Keratinocyte (primary cell): ENCODE results near the gene AP2A2. TPM values are rescaled to one million over a fixed set of nuclear protein-coding genes. Genes with fewer than 3 reads are reported as not detected.

ENCODE experiments used
- DNase-seq: peaks from one replicate; pipeline ENCODE4 v3.0.0-alpha.2; 2011; ENCODE audit warnings: low read depth, missing footprints, low spot score
- FAIRE-seq: peaks from 2 replicates; lab custom pipeline; 2011; peaks lifted over from hg19 to GRCh38; lab: Jason Lieb, UNC
- H2AFZ ChIP-seq: 2 replicates; pipeline ENCODE4 v1.6.0; 2012; ENCODE audit warnings: low read length, control low read depth, inconsistent platforms; ENCODE audit not compliant: control insufficient read depth
- H3K27ac ChIP-seq: 2 replicates; pipeline ENCODE4 v1.5.1; 2011; ENCODE audit warnings: low read length; ENCODE audit not compliant: control insufficient read depth, insufficient read depth
- H3K27me3 ChIP-seq: 3 replicates; pipeline ENCODE4 v1.6.0; 2011; ENCODE audit warnings: low read length; ENCODE audit not compliant: control insufficient read depth, insufficient read depth; ENCODE audit errors: extremely low read depth
- H3K36me3 ChIP-seq, 2 experiments: 2 replicates in 1 of 2; 3 replicates in 1 of 2; pipeline ENCODE4 v1.5.1; 2011; ENCODE audit warnings: low read length in 2 of 2, mild to moderate bottlenecking in 1 of 2; ENCODE audit not compliant: control insufficient read depth in 2 of 2, insufficient read depth in 2 of 2; ENCODE audit errors: extremely low read depth in 1 of 2
- H3K4me1 ChIP-seq: 3 replicates; pipeline ENCODE4 v1.5.1; 2011; ENCODE audit warnings: low read length; ENCODE audit not compliant: control insufficient read depth, insufficient read depth; ENCODE audit errors: extremely low read depth
- H3K4me2 ChIP-seq: 3 replicates; pipeline ENCODE4 v1.6.0; 2011; ENCODE audit warnings: low read depth, low read length; ENCODE audit not compliant: control insufficient read depth, insufficient read depth; ENCODE audit errors: extremely low read depth
- H3K4me3 ChIP-seq, 3 experiments: fragments of 200-600 bp in 1 of 3; sonication (generic) in 1 of 3; 2 replicates in 2 of 3; 3 replicates in 1 of 3; pipeline ENCODE4 v1.5.1; 2011 to 2016; ENCODE audit warnings: low read length in 3 of 3, mild to moderate bottlenecking in 3 of 3, control low read depth in 2 of 3, inconsistent platforms in 1 of 3, low read depth in 1 of 3, mixed read lengths in 1 of 3, mixed run types in 1 of 3, moderate library complexity in 1 of 3; ENCODE audit not compliant: control insufficient read depth in 2 of 3, insufficient read depth in 2 of 3; ENCODE audit errors: extremely low read depth in 1 of 3
- H3K79me2 ChIP-seq: 2 replicates; pipeline ENCODE4 v1.6.0; 2012; ENCODE audit warnings: low read length; ENCODE audit not compliant: control insufficient read depth, insufficient read depth
- H3K9ac ChIP-seq: 3 replicates; pipeline ENCODE4 v1.6.0; 2011; ENCODE audit warnings: low read length; ENCODE audit not compliant: control insufficient read depth, insufficient read depth; ENCODE audit errors: extremely low read depth
- H3K9me1 ChIP-seq: 3 replicates; pipeline ENCODE4 v1.6.0; 2011; ENCODE audit warnings: low read length; ENCODE audit not compliant: control insufficient read depth, insufficient read depth; ENCODE audit errors: extremely low read depth
- H3K9me3 ChIP-seq: 2 replicates; pipeline ENCODE4 v1.5.1; 2012; ENCODE audit warnings: low read depth, low read length; ENCODE audit not compliant: control insufficient read depth
- H4K20me1 ChIP-seq: 3 replicates; pipeline ENCODE4 v1.6.0; 2011; ENCODE audit warnings: low read length; ENCODE audit not compliant: control insufficient read depth, insufficient read depth; ENCODE audit errors: extremely low read depth
- EZH2 ChIP-seq: IDR thresholded peaks from one replicate; pipeline ENCODE4 v1.6.1; 2012; ENCODE audit warnings: inconsistent platforms, mild to moderate bottlenecking, low read length, moderate library complexity
- dilution Hi-C: fragments of 300-500 bp; cut with MboI; formaldehyde crosslinking; loops from one replicate; pipeline ENCODE4 v1.7.0; 2020; ENCODE audit warnings: low sequenced_read_pairs; ENCODE audit not compliant: extremely low pct_ligation_motif_present
- polyA plus RNA-seq, 5 experiments: library from polyadenylated mRNA; depleted of rRNA in 3 of 5; stranded (reverse) in 3 of 5; stranded (forward) in 1 of 5; unstranded in 1 of 5; fragments of >200 nt; gene quantifications; 1 replicate in 1 of 5; 2 replicates in 3 of 5; 3 replicates in 1 of 5; pipeline versions ENCODE4 v1.2.1 to v1.2.3, GENCODE V29; 2011 to 2012; ENCODE audit warnings: missing spikeins in 2 of 5, low read depth in 1 of 5, low replicate concordance in 1 of 5
- TF ChIP-seq, protein P1 (sequence below), 3 experiments: IDR thresholded peaks in 1 of 3; conservative IDR thresholded peaks in 1 of 3; optimal IDR thresholded peaks in 1 of 3; 2 replicates in 2 of 3; 3 replicates in 1 of 3; pipeline versions ENCODE3 to v1.5.1; 2011; ENCODE audit warnings: low read length in 3 of 3, mild to moderate bottlenecking in 3 of 3, moderate library complexity in 2 of 3, control low read depth in 1 of 3, inconsistent platforms in 1 of 3; ENCODE audit not compliant: insufficient read depth in 2 of 3; ENCODE audit errors: extremely low read depth in 1 of 3

AP2A2 gene
- polyA plus RNA-seq, 1 donor (not counting 4 experiments of a cell fraction or from before 2014, with no cell fraction given), result 47.8 TPM

DNA sequence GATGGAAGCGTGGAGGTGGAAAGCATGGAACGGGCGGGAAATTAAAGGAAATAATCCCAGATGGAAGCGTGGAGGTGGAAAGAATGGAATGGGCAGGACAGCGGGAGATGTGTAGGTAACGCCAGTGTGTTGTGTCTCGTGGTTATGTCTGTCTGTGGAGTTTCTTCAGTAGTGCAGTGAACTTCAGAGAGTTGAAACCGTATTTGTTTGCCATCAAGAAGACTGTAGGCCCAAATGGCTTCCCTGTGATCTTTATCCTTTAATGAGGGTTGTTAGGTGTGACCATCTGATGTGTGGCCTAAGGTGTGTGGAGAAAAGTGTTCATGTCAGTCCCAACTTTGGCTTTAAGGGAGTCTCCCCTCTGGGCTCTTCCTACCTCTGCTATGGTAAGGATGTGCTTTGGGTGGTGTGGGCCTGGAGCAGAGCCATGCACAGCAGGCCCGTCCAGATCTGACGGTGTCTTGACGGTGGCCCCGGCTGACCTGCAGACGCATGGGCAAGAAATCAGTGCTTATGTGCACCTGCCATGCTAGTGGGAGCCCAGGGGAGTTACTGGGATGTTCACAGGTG, 39.6 kb downstream of the AP2A2 start:
- no peak overlapping the region for H2AFZ ChIP-seq
- peaks cover under 1 to 9% of the 10 kb centered on the region in 2 experiments for H3K36me3 ChIP-seq
- no peak overlapping the region for H3K4me2 ChIP-seq
- no peaks in the 10 kb centered on the region for H3K9me3 ChIP-seq
- H3K9me1 ChIP-seq, result peaks cover 2% of the 10 kb centered on the region
- no peaks in the 10 kb centered on the region for H3K27me3 ChIP-seq
- dilution Hi-C loops, result no loop called here
- peaks cover 7% of the 10 kb centered on the region for H4K20me1 ChIP-seq
- FAIRE-seq, result no peak
- H3K27ac ChIP-seq, result no peak overlapping the region
- H3K4me1 ChIP-seq, result no peaks in the 10 kb centered on the region
- no peak for TF ChIP-seq EZH2
- TF ChIP-seq, protein P1, sequence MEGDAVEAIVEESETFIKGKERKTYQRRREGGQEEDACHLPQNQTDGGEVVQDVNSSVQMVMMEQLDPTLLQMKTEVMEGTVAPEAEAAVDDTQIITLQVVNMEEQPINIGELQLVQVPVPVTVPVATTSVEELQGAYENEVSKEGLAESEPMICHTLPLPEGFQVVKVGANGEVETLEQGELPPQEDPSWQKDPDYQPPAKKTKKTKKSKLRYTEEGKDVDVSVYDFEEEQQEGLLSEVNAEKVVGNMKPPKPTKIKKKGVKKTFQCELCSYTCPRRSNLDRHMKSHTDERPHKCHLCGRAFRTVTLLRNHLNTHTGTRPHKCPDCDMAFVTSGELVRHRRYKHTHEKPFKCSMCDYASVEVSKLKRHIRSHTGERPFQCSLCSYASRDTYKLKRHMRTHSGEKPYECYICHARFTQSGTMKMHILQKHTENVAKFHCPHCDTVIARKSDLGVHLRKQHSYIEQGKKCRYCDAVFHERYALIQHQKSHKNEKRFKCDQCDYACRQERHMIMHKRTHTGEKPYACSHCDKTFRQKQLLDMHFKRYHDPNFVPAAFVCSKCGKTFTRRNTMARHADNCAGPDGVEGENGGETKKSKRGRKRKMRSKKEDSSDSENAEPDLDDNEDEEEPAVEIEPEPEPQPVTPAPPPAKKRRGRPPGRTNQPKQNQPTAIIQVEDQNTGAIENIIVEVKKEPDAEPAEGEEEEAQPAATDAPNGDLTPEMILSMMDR (optimal IDR thresholded peaks at IDR 0.05 in 1 of 3, IDR thresholded peaks at IDR 0.05 in 1 of 3, conservative IDR thresholded peaks at IDR 0.05 in 1 of 3; ENCODE audit: extremely low read depth in 1 of 3, insufficient read depth in 2 of 3, low read length in 3 of 3), result no peak
- no peak overlapping the region for H3K4me3 ChIP-seq
- no peak for DNase-seq
- H3K79me2 ChIP-seq, result peaks cover 27% of the 10 kb centered on the region
- no peak overlapping the region for H3K9ac ChIP-seq

DNA sequence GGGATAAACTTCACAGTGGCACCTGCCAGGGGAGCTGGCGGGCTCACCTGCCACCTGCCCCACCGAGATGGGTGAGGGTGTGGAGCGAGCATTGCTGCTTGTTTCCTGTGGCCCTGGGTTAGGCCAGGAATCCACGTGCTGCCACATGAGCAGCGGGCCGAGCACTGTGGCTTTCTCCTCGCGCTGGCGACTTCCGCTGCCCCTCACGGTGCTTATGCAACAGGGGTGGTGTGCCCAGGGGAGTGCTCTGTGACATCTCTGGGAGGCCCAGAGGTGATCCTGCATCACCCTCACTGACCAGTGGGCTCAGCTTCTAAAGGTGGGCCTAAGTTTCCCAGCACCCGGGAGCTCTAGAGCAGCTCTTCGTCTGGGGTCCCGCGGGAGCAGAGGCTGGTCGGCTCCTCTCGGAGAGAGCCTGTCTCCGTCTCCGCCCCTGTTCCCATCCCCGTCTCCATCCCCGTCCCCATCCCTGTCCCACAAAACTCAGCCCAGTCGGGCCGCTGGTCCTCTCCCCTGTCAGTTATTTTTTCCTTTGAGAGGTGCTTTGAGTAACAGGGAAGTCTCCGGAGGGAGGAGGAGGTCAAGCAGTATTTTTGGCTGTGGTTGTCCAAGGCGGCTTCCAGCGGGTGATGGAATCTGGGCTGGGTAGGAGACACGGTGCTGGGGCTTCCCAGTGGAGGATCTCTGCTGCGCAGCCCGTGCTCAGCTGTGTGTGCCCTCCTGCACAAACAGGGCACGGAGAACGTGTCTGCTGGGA, 42.5 kb downstream of the AP2A2 start:
- FAIRE-seq (no peak), DNase-seq (no peak)
- no peak overlapping the region for H3K4me2 ChIP-seq
- H3K27ac ChIP-seq, result no peak overlapping the region
- TF ChIP-seq, protein P1 (optimal IDR thresholded peaks at IDR 0.05 in 1 of 3, IDR thresholded peaks at IDR 0.05 in 1 of 3, conservative IDR thresholded peaks at IDR 0.05 in 1 of 3; ENCODE audit: extremely low read depth in 1 of 3, insufficient read depth in 2 of 3, low read length in 3 of 3), result no peak
- no peak for TF ChIP-seq EZH2
- peaks cover 2% of the 10 kb centered on the region for H3K9me1 ChIP-seq
- dilution Hi-C loops, result no loop called here
- no peaks in the 10 kb centered on the region for H3K27me3 ChIP-seq
- no peaks in the 10 kb centered on the region for H3K4me1 ChIP-seq
- H3K36me3 ChIP-seq, result peaks cover 12 to 17% of the 10 kb centered on the region in 2 experiments
- H3K79me2 ChIP-seq, result peaks cover 29% of the 10 kb centered on the region
- no peak overlapping the region for H3K4me3 ChIP-seq
- no peaks in the 10 kb centered on the region for H3K9me3 ChIP-seq
- H4K20me1 ChIP-seq, result peaks cover 12% of the 10 kb centered on the region
- no peak overlapping the region for H3K9ac ChIP-seq
- H2AFZ ChIP-seq, result no peak overlapping the region
